ENCODE data around the gene RNF146. TPM values are rescaled to one million over a fixed set of nuclear protein-coding genes. Genes with fewer than 3 reads are reported as not detected.
"Not testable (repeated sequence)": the region's sequence is repeated elsewhere in the genome, so short reads cannot be mapped to it uniquely, and the experiment has no call there.

RNF146 gene, protein sequence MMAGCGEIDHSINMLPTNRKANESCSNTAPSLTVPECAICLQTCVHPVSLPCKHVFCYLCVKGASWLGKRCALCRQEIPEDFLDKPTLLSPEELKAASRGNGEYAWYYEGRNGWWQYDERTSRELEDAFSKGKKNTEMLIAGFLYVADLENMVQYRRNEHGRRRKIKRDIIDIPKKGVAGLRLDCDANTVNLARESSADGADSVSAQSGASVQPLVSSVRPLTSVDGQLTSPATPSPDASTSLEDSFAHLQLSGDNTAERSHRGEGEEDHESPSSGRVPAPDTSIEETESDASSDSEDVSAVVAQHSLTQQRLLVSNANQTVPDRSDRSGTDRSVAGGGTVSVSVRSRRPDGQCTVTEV
- 121 TPM for total RNA-seq

DNA sequence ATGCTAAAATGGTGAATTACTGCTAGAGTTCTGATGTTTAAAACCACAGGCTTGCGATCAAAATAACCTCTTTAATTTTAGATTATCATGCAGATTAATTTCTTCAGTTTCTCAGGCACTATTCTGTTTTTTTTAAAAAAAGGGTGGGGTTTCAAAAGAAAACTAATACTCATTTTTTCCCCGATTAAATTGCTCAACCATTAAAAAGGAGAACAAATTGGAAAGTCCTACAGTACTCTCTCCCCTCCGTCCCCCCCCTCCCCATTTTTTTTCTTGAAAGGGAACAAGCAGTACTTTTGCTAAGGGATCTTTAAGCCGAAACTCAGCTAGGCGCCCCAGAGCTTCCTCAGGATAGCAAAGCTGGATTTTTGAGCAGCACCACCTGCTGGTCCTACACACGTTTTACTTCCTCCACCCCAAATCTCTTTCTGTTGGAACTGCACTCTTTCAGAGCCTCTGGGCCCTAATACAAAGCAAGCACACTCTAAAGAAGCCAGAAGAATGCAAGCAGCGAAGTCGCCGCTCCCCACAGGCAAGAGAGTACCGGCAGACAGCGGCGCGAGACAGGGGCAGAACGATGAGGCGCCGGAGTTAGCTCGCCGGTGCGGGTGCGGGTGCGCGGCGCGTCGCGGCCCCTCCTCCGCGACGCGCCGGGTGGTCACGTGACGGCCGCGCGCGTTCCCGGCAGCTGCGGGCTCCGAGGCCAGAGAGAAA is at the start of gene RNF146:
RNF146 (plus strand) TSS at position 687 of the 714 bp plus-strand sequence. CDS start 13,475 bp downstream, outside the sequence.
- FAIRE-seq (no peak), DNase-seq (ENCODE audit: low spot score in 2 of 2) (peak; percentile 80 to 91)

DNA sequence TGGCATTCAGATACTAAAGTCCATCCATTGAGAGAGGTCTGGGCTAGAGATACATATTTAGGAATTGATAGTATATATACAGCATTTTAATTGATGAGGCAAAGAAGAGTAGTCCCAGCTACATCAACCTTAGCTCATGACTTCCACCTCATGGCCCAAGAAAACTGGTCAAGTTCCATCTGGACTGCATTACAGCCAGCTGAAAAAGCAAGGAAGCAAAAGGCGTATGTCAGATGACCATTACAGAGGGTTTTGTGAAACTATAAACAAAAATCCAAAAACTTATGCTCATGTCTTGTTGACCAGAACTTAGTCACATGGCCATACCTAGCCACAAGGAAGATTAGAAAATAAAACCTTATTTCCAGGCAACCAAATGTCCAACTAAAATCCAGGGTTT is 46.8 kb upstream of the RNF146 start:
- DNase-seq (ENCODE audit: low spot score in 2 of 2), result no peak
- FAIRE-seq, result no peak

DNA sequence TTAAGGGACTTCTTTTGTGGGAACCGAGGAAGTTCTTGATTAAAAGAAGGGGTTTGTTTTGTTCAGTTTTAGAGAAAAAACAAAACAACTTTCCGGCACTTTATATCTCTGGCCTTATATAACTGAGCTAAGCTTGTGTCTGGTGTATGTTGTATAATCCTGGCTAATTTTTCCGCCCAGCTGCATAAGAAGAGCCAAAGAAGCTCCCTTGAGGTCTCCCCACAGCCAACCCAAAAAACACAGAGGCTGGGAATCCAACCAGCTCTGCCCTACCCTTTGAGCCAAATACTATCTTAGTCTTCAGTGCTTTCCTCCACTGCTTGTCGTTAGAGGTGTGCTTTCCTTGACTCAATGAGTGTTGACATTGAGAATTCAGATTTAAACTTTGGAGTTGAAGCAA is 45.5 kb upstream of the RNF146 start:
- DNase-seq (ENCODE audit: low spot score in 2 of 2) (no peak), FAIRE-seq (no peak)

GRCh38 chr6:127222418-127222817 is 44.2 kb upstream of the RNF146 start:
- no peak for DNase-seq (ENCODE audit: low spot score in 2 of 2)
- FAIRE-seq, result no peak

GRCh38 chr6:127225497-127225896 is 41.2 kb upstream of the RNF146 start:
- FAIRE-seq (no peak), DNase-seq (ENCODE audit: low spot score in 2 of 2) (no peak)

DNA sequence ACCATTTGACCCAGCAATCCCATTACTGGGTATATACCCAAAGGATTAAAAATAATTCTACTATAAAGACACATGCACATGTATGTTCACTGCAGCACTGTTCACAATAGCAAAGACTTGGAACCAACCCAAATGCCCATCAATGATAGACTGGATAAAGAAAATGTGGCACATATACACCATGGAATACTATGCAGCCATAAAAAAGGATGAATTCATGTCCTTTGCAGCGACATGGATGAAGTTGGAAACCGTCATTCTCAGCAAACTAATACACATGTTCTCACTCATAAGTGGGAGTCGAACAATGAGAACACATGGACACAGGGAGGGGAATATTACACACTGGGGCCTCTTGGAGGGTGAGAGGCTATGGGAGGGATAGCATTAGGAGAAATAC is 32.8 kb upstream of the RNF146 start:
- not testable (repeated sequence) for DNase-seq (ENCODE audit: low spot score in 2 of 2); FAIRE-seq

- FAIRE-seq (no peak), DNase-seq (ENCODE audit: low spot score in 2 of 2) (no peak)
Measured at GRCh38 chr6:127243501-127243900, 23.2 kb upstream of the RNF146 start.

- FAIRE-seq, result no peak
- no peak for DNase-seq (ENCODE audit: low spot score in 2 of 2)
Measured at GRCh38 chr6:127247114-127248096, 19.3 kb upstream of the RNF146 start.

DNA sequence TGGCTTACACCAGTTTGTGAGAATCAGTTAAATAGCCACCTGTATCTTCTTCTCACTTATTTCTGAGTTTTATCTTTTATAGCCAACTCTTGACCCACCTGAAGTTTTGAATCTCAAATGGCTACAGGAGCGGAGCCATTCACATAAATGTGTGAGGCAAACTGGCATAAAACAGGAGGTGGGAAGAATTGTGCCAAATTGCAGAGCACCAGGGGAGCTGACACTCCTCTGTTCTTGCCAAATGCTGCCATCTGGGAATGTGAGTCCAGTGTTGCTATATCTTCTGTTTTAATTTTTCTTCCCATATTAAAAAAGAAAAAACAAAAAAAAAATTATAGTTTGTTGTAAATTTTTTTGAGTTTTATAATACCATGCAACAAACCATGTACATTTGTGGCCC is 17.0 kb upstream of the RNF146 start:
- no peak for DNase-seq (ENCODE audit: low spot score in 2 of 2)
- FAIRE-seq, result no peak

DNA sequence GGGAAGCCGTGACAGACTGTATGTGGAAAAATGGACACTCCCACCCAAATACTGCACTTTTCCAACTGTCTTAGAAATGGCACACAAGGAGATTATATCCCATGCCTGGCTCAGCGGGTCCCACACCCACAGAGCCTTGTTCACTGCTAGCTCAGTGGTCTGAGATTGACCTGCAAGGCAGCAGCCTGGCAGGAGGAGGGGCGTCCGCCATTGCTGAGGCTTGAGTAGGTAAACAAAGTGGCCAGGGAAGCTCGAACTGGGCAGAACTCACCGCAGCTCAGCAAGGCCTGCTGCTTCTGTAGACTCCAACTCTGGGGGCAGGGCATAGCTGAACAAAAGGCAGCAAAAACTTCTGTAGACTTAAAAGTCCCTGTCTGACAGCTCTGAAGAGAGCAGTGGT is 11.4 kb upstream of the RNF146 start:
- FAIRE-seq (no peak), DNase-seq (ENCODE audit: low spot score in 2 of 2) (no peak)

- no peak for DNase-seq (ENCODE audit: low spot score in 2 of 2)
- no peak for FAIRE-seq
Measured at GRCh38 chr6:127262896-127263295, 3.8 kb upstream of the RNF146 start.

- FAIRE-seq, result no peak
- no peak for DNase-seq (ENCODE audit: low spot score in 2 of 2)
Measured at GRCh38 chr6:127263481-127263880, 3.2 kb upstream of the RNF146 start.

GRCh38 chr6:127266892-127267645 is 405 bp downstream of the RNF146 start:
- DNase-seq (ENCODE audit: low spot score in 2 of 2) (peak in 1 of 2 donors; percentile 54), FAIRE-seq (no peak)

- peak in 1 of 2 donors; percentile 19 for DNase-seq (ENCODE audit: low spot score in 2 of 2)
- no peak for FAIRE-seq
Measured at GRCh38 chr6:127267646-127268625, 1.3 kb downstream of the RNF146 start.

DNA sequence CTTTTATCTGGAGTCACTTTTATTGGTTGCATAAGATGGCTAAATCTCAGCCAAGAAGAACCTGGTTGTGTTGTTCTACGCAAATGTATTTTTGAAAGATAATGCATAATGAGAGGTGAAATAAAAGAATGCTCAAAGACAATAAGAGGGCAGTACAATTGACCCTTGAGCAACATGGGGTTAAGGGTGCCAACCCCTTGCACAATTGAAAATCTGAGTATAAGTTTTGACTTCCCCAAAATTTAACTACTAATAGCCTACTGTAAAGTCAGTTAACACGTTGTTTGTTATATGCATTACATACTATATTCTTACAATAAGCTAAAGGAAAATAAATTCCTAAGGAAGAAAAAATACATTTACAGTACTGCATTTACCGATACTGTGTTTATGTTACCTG is 5.9 kb downstream of the RNF146 start:
- no peak for FAIRE-seq

GRCh38 chr6:127273499-127273898 is 6.8 kb downstream of the RNF146 start:
- DNase-seq (ENCODE audit: low spot score in 2 of 2), result no peak
- no peak for FAIRE-seq

More for the DNA sequence above, 5.9 kb downstream of the RNF146 start:
- no peak for DNase-seq (ENCODE audit: low spot score in 2 of 2)

DNA sequence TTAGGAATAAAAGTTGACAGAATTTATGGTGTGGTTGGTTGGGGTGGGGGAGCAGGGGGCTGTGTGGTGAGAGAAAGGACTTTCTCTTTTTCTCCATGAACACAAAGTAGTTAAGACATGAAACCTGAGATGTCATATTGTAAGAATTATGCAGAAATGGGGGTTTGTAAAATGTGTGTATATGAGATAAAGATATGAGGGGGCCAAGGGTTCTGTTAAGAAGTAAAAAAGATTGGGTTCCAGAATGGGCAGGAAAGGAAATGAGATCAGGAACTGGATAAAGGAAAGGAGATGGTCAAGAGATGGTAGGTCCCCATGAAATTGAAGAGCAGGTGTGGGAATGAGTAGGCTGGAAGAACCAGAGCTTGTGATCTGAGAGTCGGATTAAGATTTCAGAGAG is 9.7 kb downstream of the RNF146 start:
- DNase-seq (ENCODE audit: low spot score in 2 of 2) (no peak), FAIRE-seq (no peak)

All from frontal cortex (tissue), 4 donors.